ENCODE measurements around the gene ACTL6A. TPM values are rescaled to one million over a fixed set of nuclear protein-coding genes. Genes with fewer than 3 reads are reported as not detected.

The ACTL6A gene
- total RNA-seq, 1 experiment from 2014 or later = 61.9 TPM

DNA sequence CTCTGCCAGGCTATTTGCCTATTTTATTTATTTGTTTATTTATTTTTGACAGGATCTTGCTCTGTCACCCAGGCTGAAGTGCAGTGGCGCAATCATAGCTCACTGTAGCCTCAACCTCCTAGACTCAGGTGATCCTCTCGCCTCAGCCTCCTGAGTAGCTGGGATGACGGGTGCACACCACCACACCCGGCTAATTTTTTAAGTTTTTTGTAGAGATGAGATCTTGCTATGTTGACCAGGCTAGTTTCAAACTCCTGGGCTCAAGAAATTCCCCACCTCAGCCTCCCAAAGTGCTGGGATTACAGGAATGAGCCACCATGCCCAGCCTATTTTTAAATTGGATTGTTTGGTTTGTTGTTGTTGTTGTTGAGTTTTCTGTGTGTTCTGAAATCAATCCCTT is 47.3 kb downstream of the ACTL6A start:
- Histone ChIP-seq H3K4me1 (ENCODE audit: control insufficient read depth in 1 of 2, insufficient read depth in 2 of 2, low read length in 2 of 2) (no peaks in the 10 kb centered on the region), H3K27ac (ENCODE audit: low read depth, low read length) (no peak overlapping the region), H3K4me2 (ENCODE audit: low read length) (no peak overlapping the region), H3K4me3 (replicated peaks in 1 of 2; ENCODE audit: low read depth in 1 of 2, low read length in 2 of 2) (no peak overlapping the region), H3K9me2 (ENCODE audit: insufficient read depth) (no peaks in the 10 kb centered on the region), H3K27me3 (ENCODE audit: insufficient read depth, low read length) (no peaks in the 10 kb centered on the region), H4K20me1 (ENCODE audit: insufficient read depth) (no peaks in the 10 kb centered on the region), H3K79me2 (ENCODE audit: insufficient read depth, low read length) (peaks cover 67% of the 10 kb centered on the region), H3K9me3 (ENCODE audit: control insufficient read depth in 1 of 2, insufficient read depth in 1 of 2, low read depth in 1 of 2, low read length in 2 of 2) (no peaks in the 10 kb centered on the region), H2AFZ (ENCODE audit: low read depth, low read length, poor library complexity, severe bottlenecking) (no peak overlapping the region), H3K36me3 (ENCODE audit: control insufficient read depth in 1 of 2, insufficient read depth in 2 of 2, low read length in 2 of 2) (0 out of 4 replicates have a peak, but pooled peaks cover 0 to 11% of the 10 kb centered on the region in 2 experiments), H3K9ac (ENCODE audit: low read length) (no peak overlapping the region)
- no peak for ATAC-seq
- RAD21 ChIA-PET (ENCODE audit: low non-redundant PET in 1 of 2, low total read pairs in 2 of 2, uncharacterized antibody in 2 of 2, unreplicated experiment in 2 of 2) = no interaction called here
- CTCF ChIA-PET = no interaction called here
- TF ChIP-seq, protein P1, sequence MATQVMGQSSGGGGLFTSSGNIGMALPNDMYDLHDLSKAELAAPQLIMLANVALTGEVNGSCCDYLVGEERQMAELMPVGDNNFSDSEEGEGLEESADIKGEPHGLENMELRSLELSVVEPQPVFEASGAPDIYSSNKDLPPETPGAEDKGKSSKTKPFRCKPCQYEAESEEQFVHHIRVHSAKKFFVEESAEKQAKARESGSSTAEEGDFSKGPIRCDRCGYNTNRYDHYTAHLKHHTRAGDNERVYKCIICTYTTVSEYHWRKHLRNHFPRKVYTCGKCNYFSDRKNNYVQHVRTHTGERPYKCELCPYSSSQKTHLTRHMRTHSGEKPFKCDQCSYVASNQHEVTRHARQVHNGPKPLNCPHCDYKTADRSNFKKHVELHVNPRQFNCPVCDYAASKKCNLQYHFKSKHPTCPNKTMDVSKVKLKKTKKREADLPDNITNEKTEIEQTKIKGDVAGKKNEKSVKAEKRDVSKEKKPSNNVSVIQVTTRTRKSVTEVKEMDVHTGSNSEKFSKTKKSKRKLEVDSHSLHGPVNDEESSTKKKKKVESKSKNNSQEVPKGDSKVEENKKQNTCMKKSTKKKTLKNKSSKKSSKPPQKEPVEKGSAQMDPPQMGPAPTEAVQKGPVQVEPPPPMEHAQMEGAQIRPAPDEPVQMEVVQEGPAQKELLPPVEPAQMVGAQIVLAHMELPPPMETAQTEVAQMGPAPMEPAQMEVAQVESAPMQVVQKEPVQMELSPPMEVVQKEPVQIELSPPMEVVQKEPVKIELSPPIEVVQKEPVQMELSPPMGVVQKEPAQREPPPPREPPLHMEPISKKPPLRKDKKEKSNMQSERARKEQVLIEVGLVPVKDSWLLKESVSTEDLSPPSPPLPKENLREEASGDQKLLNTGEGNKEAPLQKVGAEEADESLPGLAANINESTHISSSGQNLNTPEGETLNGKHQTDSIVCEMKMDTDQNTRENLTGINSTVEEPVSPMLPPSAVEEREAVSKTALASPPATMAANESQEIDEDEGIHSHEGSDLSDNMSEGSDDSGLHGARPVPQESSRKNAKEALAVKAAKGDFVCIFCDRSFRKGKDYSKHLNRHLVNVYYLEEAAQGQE (IDR thresholded peaks at IDR 0.05; ENCODE audit: low read depth) = no peak
- no peak for TF ChIP-seq SIN3A (IDR thresholded peaks at IDR 0.05; ENCODE audit: low read depth)
- TF ChIP-seq ZNF274 (IDR thresholded peaks at IDR 0.05; ENCODE audit: low read depth, low read length) = no peak
- no peak for TF ChIP-seq EZH2phosphoT487 (IDR thresholded peaks at IDR 0.05; ENCODE audit: borderline replicate concordance)
- TF ChIP-seq, protein P2, sequence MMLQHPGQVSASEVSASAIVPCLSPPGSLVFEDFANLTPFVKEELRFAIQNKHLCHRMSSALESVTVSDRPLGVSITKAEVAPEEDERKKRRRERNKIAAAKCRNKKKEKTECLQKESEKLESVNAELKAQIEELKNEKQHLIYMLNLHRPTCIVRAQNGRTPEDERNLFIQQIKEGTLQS (IDR thresholded peaks at IDR 0.05) = no peak
- TF ChIP-seq, protein P3, sequence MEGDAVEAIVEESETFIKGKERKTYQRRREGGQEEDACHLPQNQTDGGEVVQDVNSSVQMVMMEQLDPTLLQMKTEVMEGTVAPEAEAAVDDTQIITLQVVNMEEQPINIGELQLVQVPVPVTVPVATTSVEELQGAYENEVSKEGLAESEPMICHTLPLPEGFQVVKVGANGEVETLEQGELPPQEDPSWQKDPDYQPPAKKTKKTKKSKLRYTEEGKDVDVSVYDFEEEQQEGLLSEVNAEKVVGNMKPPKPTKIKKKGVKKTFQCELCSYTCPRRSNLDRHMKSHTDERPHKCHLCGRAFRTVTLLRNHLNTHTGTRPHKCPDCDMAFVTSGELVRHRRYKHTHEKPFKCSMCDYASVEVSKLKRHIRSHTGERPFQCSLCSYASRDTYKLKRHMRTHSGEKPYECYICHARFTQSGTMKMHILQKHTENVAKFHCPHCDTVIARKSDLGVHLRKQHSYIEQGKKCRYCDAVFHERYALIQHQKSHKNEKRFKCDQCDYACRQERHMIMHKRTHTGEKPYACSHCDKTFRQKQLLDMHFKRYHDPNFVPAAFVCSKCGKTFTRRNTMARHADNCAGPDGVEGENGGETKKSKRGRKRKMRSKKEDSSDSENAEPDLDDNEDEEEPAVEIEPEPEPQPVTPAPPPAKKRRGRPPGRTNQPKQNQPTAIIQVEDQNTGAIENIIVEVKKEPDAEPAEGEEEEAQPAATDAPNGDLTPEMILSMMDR (IDR thresholded peaks at IDR 0.05 in 2 of 3, conservative IDR thresholded peaks at IDR 0.05 in 1 of 3; ENCODE audit: borderline replicate concordance in 1 of 3, insufficient read depth in 1 of 3, low read depth in 2 of 3, low read length in 2 of 3) = no peak
- no peak for TF ChIP-seq POLR2A (IDR thresholded peaks at IDR 0.05; ENCODE audit: borderline replicate concordance, extremely low read depth, insufficient read depth, insufficient read length)
- no peak for TF ChIP-seq RAD21 (IDR thresholded peaks at IDR 0.05; ENCODE audit: low read depth)
- TF ChIP-seq EGR1 (IDR thresholded peaks at IDR 0.05; ENCODE audit: low read depth) = no peak
- no peak for TF ChIP-seq JUND (IDR thresholded peaks at IDR 0.05)
- TF ChIP-seq SP1 (IDR thresholded peaks at IDR 0.05; ENCODE audit: low read depth) = no peak
- TF ChIP-seq FOSL1 (IDR thresholded peaks at IDR 0.05; ENCODE audit: low read depth) = no peak
- TF ChIP-seq TCF7L2 (IDR thresholded peaks at IDR 0.05; ENCODE audit: borderline replicate concordance, extremely low read depth, insufficient read depth, insufficient read length) = no peak
- no peak for TF ChIP-seq SRF (IDR thresholded peaks at IDR 0.05; ENCODE audit: low read depth)
- TF ChIP-seq CBX3 (IDR thresholded peaks at IDR 0.05; ENCODE audit: low read depth) = no peak
- TF ChIP-seq, protein P4, sequence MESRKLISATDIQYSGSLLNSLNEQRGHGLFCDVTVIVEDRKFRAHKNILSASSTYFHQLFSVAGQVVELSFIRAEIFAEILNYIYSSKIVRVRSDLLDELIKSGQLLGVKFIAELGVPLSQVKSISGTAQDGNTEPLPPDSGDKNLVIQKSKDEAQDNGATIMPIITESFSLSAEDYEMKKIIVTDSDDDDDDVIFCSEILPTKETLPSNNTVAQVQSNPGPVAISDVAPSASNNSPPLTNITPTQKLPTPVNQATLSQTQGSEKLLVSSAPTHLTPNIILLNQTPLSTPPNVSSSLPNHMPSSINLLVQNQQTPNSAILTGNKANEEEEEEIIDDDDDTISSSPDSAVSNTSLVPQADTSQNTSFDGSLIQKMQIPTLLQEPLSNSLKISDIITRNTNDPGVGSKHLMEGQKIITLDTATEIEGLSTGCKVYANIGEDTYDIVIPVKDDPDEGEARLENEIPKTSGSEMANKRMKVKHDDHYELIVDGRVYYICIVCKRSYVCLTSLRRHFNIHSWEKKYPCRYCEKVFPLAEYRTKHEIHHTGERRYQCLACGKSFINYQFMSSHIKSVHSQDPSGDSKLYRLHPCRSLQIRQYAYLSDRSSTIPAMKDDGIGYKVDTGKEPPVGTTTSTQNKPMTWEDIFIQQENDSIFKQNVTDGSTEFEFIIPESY (IDR thresholded peaks at IDR 0.05; ENCODE audit: extremely low read depth, insufficient replicate concordance, low read length) = no peak
- intact Hi-C loops (cut with micrococcal nuclease) = no loop called here
- BruUV-seq (replicated peaks) = no TSS peak
- no peak for DNase-seq (ENCODE audit: low read depth, low spot score)
- POLR2A ChIA-PET = no interaction called here

Data from HCT116 (cell line).